Left cardiac atrium (tissue), 4 donors: ENCODE results near the gene C17orf114.

Experiments
- ATAC-seq, 2 donors: fragments of 200-7000 bp; cut with Tn5 transposase; one replicate each; pipeline ENCODE4 v1.9.1; 2020; ENCODE audit warnings: mild to moderate bottlenecking in 2 of 2, moderate library complexity in 2 of 2
- DNase-seq: peaks from one replicate; pipeline ENCODE4 v3.0.0-alpha.2; 2020
- intact Hi-C, 2 donors: fragments of 100-400 bp; cut with DNase I; formaldehyde crosslinking; loops; one replicate each; pipeline versions ENCODE4 v1.14.1 to v1.15.1; 2022 to 2023
- donor health status: DM: no; HTN: yes; CAD: no.
- donor health status: DM: no; HTN: yes; CAD: no; lungs with severe emphysema.
- donor health status: DM: yes; HTN: yes; CAD: no.
- donor health status: Dilated cardiomyopathy.

The C17orf114 gene

DNA sequence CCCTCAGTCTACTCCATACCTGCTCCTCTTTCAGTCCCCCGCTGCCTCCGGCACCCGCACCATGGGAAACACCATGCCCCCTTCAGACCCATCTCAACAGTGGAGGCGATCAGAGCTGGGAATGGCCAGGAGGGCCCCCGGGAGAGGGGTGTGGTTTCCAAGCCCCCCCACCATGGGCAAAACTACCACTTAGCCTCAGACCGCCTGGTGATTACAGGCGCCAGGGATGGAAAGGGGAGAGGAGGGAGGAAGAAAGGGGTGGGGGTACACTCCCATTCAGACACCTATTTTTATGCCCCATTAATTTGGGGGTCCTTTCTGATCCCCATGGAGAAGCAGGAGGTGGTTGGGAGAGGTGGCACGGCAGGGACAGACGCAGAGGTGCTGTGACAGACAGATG is at the start of gene C17orf114:
TSS of gene C17orf114 (minus strand) at position 101 of the 400 bp plus-strand sequence.
- ATAC-seq: no peak
- DNase-seq: no peak
- intact Hi-C loops: no loop called here

DNA sequence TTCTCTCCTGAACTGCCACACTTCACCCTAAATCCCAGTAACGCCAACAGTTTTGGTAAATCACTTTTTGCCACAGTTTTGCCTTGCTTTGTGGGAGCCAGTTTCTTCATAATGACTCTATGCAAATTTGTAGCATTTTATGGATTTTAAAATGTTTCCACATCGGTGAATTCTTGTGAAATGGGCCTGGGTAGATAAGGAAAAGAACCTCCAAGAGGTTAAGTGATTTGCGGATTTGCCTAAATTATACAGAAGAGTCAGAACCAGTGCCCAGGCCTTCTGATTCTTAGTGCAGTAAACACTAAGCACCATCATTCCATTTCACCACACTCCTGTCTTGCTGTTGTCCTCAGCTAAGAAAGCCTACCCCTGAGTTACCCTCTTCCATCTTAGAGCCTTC is 49.0 kb upstream of the C17orf114 start:
- DNase-seq (no peak), ATAC-seq (peak in 1 of 2 donors; percentile 12)
- intact Hi-C loops: no loop called here

DNA sequence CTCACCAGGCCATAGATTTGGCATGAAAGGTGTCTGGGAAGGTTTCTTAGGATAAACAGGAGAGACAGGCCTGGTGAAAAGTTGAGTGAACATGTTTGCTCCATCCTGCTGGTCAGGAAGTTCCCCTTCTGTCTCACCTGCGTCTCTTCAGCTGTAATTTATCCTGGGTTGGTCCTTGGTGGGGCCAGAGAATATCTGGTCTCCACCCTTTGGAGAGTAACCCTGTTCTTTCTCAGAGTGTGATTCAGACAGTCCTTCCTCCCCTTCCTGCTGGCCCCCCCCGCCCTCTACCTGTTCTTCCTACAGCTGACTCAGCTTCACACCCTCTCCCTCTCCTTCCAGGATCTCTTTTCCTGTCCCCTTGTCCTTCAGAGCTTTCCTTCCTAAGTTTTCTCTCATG is 48.1 kb upstream of the C17orf114 start:
- ATAC-seq: peak in 1 of 2 donors; percentile 74
- no peak for DNase-seq
- intact Hi-C loops: no loop called here

DNA sequence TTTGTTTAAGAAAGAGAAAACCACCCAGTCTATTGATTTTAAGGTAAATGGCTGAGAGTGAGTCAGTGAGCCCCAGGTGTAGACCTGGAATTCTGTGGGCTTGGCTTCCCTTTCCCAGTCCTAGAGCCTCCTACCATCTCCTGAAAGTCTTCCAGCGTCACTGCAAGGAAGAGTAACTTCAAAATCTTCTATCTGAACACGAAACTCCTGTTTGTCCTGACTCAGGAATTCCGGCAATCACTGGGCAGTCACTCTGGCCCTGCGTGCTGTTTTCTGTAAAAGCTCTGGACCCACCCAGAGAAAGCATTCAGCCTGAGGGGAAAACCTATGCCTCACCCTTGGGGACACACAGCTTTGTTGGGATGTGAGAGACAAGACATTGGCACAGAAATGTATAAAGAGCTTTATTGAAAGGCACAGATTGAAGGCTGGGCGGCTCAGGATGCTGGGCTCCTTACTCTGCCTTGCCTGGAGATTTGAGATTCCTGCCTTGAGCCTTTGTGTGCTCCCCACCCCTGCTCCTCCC is 46.9 kb upstream of the C17orf114 start:
- no peak for DNase-seq
- intact Hi-C loops: no loop called here
- no peak for ATAC-seq

DNA sequence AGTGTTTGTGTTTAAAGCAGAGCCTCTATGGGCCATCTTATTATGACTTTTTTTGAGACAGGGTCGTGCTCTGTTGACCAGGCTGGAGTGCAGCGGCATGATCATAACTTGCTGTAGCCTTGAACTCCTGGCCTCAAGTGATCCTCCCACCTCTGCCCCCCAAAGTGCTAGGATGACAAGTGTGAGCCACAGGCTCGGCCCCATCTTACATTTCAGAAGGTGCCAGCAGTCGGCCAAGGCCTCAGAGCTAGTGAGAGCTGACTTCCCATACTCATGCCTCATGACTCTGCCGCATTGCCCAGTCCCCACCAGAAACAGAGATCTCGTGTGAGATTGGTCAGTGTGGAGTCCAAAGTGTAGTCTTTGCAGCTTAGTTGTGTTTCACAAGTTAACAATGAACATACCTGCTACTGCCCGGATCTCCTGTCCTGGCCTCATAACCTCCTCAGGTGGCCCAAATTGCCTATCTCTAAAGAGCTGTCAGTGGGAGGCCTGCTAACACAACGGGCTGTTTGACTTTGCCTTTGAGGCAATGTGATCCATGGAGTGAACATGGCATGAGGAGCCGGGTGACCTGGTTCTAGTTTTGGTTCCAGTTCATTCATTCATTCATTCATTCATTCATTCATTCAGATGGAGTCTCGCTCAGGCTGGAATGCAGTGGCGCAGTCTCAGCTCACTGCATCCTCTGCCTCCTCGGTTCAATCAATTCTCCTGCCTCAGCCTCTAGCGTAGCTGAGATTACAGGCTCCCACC is 44.7 kb upstream of the C17orf114 start:
- DNase-seq (no peak), ATAC-seq (no peak)
- intact Hi-C loops: no loop called here

GRCh38 chr17:4845118-4845517 is 43.0 kb upstream of the C17orf114 start:
- ATAC-seq (peak in 1 of 2 donors; percentile 33), DNase-seq (no peak)
- intact Hi-C loops: no loop called here

DNA sequence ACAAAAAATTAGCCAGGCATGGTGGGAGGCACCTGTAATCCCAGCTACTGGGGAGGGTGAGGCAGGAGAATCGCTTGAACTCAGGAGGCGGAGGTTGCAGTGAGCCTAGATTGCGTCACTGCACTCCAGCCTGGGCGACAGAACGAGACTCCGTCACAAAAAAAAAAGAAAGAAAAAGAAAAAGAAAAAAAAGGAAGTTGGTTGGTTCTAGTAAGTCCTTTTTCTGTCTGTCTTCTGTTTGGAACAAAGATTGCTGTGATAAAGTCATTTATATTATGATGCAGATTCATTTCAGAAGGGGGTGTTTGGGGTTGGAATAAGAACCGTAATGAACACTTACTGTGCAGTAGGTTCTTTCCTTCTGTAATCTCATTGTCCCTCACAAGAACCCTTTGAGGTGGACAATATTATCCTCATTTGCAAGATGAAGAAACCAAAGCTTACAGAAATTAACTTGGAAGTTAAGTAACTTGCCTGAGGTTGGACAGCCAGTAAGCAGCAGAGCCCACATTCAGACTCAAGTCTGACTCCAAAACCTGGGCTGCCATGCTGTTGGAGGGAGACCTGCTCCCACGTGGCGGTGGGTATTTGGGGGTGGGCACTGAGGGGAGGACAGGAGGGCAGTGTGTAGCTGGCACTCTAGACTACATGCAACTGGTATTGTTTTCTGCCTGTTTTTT is 41.3 kb upstream of the C17orf114 start:
- no peak for DNase-seq
- no peak for ATAC-seq
- intact Hi-C loops: loop anchor here in 1 of 2 donors (5.0 kb wide), 1 partner anchor 34 kb away; no protein-coding TSS in a partner anchor

DNA sequence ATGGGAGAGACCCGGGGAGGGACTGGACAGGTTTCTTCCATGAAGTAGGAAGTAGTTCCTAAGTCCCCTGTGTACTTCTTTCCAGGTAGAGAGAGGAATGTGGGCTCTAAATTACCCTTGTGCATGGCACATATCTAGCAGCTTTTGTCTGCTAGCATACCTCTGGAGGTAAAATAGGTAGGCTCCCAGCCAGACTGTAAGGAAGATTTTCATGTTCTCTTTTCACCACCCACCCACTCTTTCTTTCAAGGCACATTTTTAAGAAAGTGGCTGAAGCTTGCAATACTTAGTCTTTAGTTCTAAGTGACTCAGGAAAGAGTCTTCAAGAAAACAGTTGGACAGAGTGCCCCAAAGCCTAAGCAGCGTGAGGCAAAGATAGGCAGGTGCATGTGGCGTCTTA is 40.2 kb upstream of the C17orf114 start:
- DNase-seq: no peak
- intact Hi-C loops: loop anchor here in 1 of 2 donors (5.0 kb wide), 1 partner anchor 35 kb away; no protein-coding TSS in a partner anchor
- ATAC-seq: no peak

DNA sequence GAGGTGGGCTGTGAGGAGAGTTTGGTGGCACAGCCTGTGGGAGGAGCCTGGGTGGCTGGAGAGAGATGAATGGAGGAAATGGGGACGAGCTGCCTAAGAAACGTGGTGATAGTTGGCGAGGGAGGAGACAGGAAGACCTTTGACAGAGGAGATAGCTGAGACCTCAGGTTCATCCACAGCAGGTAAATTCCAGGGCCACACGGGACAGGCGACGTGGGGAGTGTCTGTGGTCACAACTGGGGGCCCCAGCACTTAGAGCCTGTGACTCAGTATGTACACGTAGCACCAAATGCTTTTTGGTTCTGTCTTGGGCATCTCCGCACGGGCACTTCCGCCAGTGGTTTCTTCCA is 38.7 kb upstream of the C17orf114 start:
- ATAC-seq: no peak
- intact Hi-C loops: loop anchor here in 1 of 2 donors (5.0 kb wide), 1 partner anchor 36 kb away; no protein-coding TSS in a partner anchor

DNA sequence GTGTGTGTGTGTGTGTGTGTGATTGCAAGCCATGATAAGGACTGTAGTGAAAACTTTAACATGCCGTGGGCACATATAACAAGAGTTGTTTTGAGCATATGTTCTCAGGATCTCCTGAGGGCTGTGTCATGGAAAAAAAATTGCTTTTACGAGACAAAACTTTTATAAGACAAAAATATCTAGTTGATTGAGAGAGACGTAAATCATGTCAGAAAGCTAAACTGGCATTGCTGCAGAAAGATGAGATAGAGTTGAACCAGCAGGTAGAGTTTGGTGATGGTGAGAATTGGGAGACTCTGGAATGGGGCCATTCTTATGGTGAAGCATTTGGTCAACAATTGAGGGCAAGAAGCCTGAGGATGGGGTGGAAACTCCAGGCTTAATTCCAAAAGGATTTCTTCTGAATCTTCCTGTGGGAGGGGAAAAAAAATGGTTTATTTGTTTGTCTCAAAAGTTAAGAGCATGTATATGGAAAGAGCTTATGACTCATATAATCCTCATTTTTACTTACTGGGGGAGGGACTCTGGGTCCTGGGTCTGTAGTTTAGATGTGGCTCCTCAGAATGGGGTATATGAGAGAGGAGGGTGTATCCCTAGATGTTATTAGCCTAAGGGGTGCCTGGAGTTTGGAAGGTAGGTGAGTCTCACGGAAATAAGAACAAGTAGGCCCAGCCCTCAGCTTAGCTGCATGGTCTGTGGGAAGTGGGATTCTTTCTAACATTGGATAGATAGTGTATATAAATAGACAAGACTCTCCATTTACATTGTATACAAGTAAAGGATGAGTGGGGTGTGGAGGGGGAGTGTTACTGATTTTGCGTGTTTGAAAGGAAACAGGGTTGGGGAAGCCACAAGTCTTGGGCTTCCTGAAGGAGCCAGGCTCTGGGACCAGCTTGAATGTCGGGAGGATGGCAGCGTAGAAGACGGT is 38.1 kb upstream of the C17orf114 start:
- DNase-seq (no peak), ATAC-seq (no peak)
- intact Hi-C loops: loop anchor here in 1 of 2 donors (5.0 kb wide), 1 partner anchor 37 kb away; no protein-coding TSS in a partner anchor

More for the DNA sequence above, 38.7 kb upstream of the C17orf114 start:
- DNase-seq: no peak

- ATAC-seq (no peak), DNase-seq (no peak)
- intact Hi-C loops: no loop called here
These were observed 37.1 kb upstream of the C17orf114 start for GRCh38 chr17:4839221-4839620.

GRCh38 chr17:4838309-4838785 is 36.2 kb upstream of the C17orf114 start:
- ATAC-seq (no peak), DNase-seq (no peak)
- intact Hi-C loops: no loop called here

DNA sequence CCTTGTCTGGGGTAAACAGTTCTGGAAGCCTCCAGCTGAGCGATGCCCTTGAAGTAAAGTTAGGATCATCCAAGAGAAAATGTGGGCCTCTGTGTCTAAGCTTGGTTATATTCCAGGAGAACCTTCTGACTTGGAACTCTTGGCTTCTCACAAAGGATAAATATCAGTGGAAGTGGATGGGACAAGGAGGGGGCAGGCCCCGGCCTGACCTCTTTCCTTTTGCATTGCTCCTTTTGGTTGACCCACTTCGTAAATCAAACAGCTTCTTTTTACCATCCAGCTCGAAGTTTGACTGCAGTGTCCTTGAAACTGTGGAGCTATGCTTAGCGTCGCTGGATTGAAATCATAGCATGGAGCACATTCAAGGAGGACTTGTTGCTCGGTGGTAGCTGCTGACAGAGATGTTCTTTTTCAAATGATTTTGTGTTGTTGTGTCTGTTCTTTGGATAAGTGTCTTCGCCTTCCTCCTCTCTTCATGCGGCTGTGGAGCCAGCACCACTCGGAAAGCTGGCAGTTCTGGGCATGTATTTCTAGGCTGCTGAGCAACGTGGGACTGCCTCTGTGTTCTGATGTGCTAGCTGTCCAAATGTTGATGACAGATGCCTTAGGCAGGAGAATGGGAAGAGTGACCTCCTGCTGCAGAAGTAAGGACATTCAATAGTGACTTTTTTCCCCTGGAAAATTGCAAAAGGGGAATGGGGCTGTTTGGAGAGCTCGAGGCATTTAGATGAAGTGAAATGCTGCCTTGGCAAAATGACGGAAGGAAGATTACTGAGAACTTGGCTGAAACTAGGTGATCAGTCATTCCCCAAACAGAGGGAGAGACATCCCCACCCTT is 35.6 kb upstream of the C17orf114 start:
- DNase-seq: no peak
- intact Hi-C loops: no loop called here
- no peak for ATAC-seq

DNA sequence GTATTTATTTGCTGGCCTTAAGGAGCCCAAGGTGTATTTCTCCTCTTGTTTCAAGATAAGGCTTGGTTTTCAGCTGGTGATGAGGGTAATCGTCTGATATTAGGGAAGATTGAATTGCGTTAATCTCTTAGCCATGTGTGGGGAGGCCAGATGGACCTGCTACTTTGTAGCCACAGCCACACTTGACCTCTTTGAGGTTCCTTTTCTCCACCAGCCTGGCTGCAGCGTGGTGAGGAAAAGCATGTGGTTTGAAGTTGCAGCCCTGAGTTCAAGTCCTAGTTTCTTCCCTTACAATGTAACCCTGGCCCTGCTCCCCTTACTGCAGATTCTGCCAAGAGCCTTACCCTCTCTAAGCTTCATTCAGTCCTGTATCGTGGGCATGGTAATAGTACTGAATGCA is 34.1 kb upstream of the C17orf114 start:
- no peak for ATAC-seq
- intact Hi-C loops: no loop called here

DNA sequence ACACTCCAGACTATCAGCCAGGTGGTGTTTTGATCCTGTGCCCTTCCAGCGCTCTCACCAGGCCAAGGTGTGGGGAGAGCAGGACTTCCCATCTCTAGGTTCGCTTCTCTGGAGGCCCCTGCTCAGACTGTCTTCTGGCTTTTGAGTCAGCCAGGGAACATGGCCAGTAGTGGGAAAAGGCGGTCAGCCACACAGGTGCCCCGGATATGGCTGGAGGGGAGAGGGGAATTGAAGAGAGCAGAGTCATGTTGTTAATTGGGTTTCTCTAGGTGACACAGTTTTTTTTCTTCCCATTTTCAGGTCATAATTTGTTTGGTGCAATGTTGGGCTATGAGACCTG is 32.5 kb upstream of the C17orf114 start:
- ATAC-seq (no peak), DNase-seq (no peak)
- intact Hi-C loops: no loop called here

More for the DNA sequence above, 34.1 kb upstream of the C17orf114 start:
- no peak for DNase-seq

- DNase-seq (no peak), ATAC-seq (peak; percentile 4 to 12)
- intact Hi-C loops: no loop called here
These were observed 32.0 kb upstream of the C17orf114 start for GRCh38 chr17:4833941-4834680.

- peak; percentile 91 for DNase-seq
- intact Hi-C loops: no loop called here
- ATAC-seq: peak; percentile 97 to 98
These were observed 31.2 kb upstream of the C17orf114 start, which contains the start of gene MINK1 for GRCh38 chr17:4833178-4833940. MINK1 (plus strand) TSS chr17:4833340; CDS start chr17:4833584, 244 bp downstream.
